Cortex of kidney (tissue), 1 donor: ENCODE data around the gene TNFRSF13B.

Experiments
- DNase-seq: peaks from one replicate; lab custom pipeline; 2025; lab: John Stamatoyannopoulos, UW

Gene TNFRSF13B

DNA sequence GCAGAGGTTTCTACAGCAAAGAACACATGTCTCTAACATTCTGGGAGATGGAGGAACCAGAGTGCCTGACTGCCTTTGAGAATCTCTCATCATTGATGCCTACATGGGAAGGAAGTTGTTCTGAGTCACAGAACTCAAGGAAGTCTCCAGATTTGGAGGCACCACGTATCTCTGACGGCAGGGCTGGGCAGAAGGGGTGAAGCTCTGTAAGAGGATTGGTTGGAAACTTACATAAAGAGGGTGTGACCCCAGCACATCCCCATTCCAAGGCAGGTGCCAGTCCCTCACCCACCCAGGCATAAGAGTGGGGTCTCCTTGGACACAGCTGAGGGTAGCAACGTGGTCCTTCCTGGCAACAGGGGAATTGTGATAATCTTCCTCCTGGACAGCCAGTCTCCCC, 17.4 kb downstream of the TNFRSF13B start:
- DNase-seq, result no peak

DNA sequence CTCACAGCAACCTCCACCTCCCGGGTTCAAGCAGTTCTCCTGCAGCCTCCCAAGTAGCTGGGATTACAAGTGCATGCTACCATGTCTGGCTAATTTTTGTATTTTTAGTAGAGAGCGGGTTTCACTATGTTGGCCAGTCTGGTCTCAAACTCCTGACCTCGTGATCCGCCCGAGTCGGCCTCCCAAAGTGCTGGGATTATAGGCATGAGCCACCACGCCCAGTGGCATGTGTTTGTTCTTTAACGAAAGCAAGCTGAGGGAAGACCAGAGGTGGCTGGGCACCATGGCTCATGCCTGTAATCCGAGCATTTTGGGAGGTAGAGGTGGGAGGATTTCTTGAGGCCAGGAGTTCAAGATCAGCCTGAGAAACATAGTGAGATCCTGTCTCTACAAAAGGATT, 18.1 kb downstream of the TNFRSF13B start:
- DNase-seq, result no peak

DNA sequence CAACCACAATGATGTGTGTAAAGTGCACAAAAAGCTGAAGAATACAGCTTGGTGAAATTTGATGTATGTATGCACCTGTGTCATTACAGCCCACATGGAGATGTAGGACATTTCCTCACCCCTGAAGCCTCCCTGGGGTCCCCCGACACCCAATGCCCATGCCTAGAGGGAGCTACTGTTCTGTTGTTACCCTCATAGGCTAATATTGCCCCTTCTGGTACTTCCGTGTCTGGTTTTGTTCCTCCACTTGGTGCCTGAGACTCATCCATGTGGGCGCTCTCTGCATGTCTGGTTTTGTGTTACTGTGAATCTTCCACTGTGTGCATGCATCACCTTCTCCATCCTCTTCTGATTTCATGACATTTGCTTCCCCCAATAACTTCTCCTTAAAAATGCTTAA, 18.6 kb downstream of the TNFRSF13B start:
- no peak for DNase-seq

DNA sequence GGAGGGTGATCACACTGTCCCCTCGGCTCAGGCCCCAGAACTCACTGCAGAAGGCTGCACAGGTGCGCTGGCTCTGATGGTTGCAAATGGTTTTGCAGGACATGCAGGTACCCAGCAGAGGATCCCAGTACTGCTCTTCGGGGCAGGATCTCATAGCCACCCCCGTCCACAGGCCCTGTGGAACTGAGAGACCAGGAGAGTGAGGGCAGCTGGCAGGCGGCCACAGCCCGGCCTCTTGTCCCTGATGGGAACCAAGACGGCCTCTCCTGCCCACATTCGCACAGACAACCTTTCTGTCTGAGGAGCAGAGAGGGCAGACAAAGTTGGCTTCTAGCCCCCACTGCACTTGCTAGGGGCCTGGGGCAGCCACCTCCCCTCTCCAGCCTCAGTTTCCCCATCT, 19.5 kb downstream of the TNFRSF13B start:
- no peak for DNase-seq

DNA sequence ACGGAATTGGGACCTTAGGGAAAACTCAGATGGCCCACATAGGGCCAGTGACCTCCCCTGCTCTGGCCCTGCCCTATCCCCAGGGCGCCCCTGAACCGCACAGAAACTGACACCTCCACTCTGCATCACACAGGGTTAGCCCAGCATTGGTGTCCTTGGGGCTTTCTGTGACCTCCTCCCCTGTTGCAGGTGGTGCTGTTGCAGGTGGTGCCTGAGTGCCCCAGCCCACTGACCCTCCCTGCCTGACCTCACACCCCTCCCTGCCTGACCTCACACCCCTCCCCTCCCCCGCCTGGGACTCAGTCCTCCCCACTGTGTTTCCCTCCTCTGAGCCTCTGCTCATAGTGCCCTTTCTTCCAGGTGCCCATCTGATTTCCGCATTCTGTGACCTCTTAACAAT, 21.4 kb downstream of the TNFRSF13B start:
- DNase-seq, result no peak

DNA sequence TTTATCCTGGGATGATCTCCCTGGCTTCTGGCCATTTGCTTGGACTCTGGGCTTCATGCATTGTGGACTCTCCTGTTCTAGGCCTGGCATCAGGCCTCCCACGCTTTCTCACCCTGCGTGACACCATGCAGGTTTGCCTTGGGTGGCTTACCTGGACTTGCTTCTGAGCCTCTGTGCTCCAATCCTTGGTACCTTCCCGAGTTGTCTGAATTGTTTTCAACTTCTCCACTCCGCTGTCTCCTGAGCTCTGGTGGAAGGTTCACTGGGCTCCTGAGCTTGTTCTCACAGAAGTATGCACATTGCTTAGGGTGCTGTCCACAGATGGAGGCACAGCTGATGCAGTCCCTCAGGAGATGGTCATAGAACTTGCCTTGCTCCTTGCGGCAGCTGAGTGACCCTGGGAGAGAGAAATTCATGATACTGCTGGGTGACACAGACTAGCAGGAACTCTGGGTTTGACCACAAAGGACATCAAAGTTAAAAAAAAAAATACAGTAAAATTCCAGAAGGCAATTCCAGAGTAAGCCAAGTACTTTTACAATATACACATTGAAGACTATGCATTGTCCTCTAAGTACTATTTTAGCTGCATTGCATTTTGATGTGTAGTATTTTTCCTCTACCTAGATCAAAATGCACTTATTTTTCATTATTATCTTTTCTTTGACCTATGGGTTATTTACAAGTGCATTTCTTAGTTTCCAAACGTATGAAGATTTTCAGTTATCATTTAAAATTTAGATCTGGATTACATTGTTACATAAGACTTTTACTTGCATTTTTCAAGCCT, 23.1 kb downstream of the TNFRSF13B start:
- DNase-seq, result no peak

DNA sequence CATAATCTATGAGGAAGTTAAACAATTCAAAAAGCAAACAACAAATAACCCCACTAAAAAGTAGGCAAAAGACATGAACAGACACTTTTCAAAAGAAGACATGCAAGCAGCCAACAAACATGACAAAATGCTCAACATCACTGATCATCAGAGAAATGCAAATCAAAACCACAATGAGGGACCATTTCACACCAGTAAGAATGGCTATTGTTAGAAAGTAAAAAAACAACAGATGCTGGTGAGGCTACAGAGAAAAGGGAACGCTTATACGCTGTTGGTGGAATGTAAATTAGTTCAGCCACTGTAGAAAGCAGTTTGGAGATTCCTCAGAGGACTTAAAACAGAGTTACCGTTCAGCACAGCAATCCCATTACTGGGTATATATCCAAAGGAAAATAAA, 24.4 kb downstream of the TNFRSF13B start:
- no peak for DNase-seq

DNA sequence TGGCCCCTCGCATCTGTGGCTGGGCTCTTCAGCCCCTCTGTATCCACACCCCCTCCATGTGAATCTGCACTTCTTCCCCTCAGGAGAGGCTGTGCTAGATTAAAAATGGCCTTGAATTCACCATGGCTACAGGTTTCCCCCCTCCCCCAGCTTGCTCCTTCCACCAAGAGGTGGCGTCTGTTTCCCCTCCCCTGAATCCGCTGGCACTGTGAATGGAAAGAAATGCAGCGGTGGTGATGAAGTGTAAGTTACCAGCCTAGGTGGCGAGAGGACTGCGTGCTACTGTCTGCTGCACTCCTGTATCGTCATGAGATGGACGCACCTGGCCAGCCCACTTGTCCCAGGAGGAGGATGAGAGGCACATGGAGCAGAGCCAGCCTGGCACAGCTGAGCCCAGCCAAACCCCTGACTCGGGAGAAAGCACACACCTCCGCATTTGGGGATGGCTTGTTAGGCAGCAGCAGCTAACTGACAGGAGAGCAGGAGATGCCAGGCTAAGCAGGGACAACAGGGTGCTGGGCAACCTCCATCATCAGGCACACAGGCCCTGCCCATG, 26.2 kb downstream of the TNFRSF13B start:
- DNase-seq, result no peak

DNA sequence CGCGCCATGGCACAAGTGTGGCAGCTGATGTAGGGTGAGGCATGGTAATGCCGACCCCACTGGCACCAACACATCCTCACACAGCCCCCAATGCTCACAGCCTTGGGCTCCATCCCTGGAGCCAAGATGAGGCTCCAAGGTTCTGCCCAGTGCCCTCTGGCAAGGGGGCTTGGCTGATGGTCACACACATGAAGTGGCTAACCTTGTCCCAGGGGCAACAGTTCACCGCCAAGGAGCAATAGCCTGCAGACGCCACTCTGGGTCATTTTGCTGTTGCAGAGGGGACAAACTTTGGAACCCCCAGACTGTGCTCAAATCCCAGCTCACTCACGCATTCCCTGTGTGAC, 26.8 kb downstream of the TNFRSF13B start:
- no peak for DNase-seq

DNA sequence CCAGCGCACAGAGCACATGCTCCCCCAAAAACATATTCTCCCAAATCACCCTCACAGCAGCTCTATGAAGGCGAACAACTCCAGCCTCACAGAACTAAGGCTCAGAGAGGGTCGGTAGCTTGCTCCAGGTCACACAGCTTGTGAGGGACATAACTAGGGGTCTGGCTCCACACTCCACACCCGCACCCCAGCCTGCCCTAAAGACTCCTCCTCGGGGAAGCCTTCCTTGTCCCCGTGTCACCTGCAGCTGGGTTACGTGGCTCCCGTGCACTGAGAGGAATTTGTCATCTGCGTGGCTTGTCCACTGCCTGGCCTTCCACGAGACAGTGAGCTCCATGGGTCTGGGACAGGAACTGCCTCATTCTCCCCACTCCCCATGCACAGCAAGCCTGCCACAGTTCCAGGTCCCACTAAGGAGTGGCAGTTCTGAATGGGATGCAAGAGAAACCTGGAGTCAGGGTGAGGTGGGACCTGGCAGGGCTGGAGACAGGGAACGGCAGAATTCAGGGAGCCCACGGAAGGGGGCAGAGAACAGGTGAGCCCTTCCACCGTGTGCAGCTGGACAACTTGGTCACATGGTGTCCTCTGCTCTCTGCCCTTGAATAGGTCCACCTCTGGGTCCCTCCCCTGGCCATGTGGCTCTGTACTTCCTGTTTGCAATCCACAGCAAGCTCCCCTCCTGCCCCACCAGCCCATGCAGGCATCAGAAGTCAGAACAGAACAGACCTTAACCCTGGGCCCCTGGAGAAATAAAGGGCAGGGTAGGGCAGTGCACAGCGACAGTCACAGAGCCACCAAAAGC, 27.4 kb downstream of the TNFRSF13B start:
- no peak for DNase-seq

DNA sequence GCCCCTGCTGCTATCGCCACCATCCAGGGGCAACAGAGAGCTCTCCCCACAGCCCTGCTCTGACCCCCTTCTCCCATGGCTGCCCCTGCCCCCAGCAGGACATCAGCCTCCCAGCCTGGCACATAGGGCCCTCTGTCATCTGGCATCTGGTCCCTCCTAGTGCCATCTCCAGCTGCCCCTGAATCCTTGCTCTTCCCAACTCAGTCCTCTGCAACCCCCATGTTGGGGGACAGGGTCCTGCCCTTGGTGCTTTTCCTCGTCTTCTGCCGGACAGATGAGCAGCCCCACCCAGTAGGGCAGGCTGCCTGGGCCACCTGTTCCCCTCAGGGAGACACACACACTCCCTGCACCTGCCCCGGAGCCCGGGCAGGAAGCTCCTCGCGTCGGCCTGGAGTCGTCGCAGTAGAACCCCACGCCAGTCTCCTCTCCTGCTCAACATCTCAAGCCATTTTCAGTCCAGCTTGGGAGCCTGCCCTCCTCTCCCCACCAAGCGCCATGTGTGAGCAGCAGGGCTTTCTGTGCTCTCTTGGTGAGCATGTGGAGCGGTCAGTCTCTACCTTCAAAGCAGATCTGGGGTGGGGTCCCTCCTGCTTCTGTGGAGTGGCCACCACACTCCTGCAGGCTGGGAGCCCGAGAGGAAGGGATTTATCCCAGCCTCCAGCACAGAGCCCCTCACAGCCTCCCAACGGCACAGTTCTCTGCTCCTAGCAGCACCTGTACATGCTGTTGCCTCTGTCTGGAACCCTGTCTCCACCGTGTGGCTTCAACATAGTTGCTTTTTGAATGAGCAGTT, 28.2 kb downstream of the TNFRSF13B start:
- DNase-seq, result no peak

DNA sequence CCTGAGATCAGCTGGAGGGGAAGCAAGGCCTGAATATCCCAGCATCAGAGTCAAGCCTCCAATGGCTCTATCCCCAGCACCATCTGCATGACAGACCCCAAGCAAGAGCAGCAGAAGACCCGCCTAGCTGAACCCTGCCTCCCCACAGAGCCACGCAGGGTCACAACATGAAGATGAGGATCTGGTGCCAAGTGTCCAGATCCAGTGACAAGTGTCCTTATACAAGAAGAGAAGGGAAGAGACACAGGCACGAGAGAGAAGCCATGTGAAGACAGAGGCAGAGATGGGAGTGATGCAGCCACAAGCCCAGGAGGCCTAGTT, 28.9 kb downstream of the TNFRSF13B start:
- DNase-seq, result no peak

DNA sequence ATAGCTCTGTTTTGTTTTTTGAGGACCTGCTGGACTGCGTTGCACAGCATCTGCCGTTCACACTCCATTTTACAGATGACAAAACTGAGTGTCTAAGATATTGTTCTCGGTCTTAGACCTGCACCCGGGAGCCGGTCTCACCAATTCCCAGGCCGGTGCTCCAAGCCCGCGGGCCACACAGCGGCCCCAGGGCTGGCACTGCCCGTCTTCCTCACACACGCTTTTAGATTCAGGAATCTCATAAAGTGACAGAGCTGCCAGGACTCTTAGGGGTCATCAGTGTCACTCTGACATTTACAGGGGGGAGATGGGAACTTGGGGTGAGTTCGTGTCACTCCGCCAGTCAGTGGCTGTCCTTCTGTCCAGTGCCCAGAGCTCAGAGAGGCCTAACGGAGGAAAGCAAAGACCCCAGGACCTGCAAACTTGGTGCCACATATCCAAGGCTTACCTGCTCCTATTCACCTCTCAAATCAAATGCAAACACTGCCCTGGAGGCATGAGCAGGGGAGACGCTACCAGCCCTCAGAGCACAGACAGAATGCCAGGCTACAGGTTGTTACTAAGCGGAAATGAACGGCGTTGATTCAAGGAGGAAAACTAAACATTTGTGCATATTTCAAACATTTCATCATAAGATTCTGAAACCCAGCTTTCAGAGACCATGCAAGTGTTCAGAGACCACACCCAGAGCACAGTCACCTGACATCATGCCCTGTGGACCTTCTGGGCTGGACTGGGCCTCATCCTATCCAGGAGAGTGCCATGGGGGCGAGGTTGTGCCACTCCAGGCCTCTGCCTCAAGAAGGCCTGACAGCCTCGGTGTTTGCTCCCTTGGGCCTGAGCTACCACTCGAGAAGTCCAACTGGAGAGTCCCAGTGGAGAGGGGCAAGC, 29.5 kb downstream of the TNFRSF13B start:
- no peak for DNase-seq

DNA sequence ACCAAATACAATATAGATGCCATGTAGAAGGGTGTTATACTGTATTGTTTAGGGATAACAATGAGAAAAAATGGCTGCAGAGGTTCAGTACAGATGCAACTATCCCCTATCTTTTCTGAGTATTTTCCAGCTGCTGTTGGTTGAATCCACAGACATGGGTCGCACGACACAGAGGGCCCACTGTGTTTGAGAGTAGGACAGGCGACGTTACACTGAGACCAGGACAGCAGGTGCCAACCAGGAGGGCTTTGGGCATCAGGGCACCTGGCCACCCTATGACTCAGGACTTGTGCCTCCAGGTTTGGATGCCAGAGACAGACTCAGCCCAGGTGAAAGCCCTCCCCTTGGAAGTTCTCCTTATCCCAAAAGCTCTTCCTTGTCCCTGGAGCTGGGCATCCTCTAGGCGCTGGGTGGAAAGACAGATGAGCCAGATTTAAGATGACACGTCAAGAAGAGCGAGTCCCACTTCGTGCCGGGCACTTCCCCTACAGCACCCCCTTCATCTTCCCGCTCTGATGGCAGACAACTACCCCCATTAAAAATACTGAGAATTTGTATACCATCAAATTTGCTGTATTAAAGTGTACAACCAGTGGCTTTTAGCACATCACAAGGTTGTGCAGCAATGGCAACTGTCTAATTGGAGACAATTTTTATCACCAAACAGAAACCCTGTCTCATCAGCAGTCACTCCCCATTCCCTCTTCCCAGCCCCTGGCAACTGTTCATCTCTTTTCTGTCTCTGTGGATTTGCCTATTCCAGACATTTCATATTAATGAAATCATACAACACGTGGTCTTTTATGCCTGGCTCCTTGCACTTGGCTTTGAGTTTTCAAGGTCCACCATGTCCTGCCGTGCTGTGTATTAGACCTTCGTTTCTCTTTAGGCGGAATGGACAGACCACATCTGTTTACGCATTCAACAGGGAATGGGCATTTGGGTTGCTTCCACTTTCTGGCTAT, 30.6 kb downstream of the TNFRSF13B start:
- DNase-seq, result no peak

DNA sequence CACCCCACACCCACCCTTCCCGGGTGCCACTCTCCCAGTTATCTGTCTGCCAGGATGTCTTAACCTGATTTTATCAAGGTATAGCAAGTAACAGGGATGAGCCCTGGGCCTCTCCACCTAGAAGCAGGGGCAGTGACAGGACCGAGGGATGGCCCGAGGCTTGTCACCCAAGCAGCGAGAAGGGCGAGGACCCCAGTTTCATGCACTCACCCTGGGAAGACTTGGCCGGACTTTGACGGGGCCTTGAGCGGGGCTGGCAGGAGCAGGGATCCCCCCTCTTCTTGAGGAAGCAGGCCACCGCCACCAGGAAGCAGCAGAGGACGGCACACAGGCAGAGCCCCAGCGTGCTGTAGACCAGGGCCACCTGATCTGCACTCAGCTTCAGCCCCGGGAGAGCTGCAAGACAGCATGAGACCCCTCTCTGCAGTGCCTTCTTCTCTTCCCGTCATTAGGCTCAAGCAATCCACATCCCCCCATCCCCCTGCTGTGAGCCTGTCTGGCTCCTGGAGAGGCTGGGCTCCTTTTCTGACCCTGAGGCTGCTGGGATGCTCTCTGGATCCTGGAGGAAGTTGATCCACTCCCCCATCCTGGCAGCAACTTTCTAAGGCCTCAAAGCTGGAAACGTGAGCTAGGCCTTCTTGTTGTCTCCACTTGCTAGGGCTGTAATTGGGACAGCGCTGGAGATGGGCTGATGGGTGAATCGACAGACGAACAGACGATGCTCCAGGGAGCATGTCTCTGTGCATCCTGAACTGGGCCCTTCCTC, 31.6 kb downstream of the TNFRSF13B start:
- DNase-seq, result no peak

DNA sequence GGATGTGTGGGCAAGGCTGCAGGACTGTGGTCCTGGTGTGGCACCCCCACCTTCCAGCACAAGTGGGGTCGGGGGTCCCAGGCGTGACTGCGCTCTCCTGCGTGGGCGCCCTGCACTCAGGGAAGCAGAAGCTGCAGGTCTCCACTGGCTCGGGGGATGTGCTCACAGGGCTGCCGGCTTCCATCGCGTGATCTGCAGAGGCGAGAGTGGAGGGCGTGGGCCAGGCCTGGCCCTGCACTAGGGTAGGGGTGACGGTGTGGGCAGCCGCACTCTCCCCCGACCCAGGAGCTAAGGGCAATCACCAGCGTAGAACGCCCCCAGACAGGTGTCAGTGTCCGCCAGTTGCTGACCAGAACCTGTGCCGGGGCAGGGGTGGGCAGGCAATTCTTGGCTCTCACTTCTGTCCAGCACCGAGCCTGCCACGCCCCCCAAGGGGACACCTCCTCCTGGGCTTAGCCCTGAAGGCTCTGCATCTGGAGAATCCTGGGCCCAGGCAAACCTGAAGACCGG, 32.3 kb downstream of the TNFRSF13B start:
- DNase-seq, result no peak

DNA sequence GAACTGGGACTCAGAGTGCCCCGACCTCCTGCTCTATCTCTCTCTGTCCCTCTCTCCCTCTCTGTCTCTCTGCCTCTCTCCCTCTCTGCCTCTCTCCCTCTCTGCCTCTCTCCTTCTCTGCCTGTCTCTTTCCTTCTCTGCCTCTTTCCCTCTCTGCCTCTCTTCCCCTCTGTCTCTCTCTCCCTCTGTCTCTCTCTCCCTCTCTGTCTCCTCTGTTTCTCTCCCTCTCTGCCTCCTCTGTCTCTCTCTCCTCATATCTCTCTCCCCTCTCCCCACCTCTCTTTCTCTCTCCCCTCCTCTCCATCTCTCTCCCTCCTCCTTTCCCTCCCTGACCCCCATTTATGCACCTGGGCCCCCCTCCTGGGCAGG, 32.7 kb downstream of the TNFRSF13B start:
- DNase-seq, result no peak

DNA sequence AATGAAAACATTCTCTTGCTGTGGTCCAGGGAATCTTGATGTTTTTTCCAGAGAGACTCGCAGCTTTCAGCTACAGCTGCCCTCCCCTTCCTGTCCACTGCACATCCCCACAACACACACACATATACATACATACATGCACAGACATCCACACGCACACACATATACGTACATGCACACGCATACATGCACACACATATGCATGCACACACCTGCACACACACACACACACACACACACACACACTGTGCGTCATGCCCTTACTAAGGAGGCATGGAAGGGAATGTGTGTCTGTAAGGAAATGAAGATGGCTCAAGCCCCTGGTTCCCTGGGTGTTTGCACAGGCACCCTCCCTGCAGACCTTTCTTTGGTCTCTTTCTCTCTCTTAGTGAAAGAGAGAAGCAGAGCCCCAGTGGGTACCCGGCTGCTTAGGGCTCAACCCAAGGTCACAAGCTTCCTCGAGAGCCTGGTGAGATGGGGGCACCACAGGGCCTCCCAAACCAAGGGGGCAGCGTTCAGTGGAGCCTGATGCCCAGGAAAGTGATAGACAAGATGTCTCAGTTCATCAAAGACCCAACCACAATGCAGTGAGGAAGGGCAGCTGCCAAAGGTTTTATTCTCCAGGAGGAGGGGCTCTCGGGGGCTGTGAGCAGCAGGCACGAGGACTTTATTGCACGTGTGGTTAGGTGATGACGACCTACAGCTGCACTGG, 33.3 kb downstream of the TNFRSF13B start:
- no peak for DNase-seq

DNA sequence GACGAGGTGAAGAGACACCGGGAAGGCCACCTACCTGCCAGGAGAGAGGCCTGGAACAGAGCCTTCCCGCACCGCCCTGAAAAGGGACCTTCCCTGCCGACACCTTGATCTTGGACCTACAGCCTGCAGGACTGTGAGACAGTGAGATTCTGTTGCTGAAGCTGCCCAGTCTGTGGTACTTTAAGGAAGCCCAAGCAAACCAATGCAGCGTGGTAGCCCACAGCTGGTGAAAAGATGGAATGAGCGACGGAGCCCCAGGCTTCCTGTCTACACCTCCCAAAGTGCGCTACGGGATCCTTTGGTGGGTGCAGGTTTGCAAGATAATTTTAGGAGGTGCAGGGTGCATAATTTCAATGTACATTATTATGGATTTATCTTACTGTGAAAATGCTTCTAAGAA, 33.9 kb downstream of the TNFRSF13B start:
- no peak for DNase-seq
